Left ventricle myocardium superior (tissue), 1 donor: ENCODE results near the gene OPCML. TPM values are rescaled to one million over a fixed set of nuclear protein-coding genes. Genes with fewer than 3 reads are reported as not detected.

Experiments used
- ATAC-seq: fragments of 200-7000 bp; cut with Tn5 transposase; one replicate; pipeline ENCODE4 v1.9.1; 2020; ENCODE audit warnings: mild to moderate bottlenecking, moderate library complexity
- DNase-seq: peaks from one replicate; pipeline ENCODE4 v3.0.0-alpha.2; 2020
- intact Hi-C: fragments of 100-400 bp; cut with micrococcal nuclease; formaldehyde crosslinking; loops from one replicate; pipeline ENCODE4 v1.11.0; 2022
- total RNA-seq: library from RNA; stranded (reverse); fragmentation: NEBNext Ultra II Directional; extraction: Animal tissue kit (Norgen Biotek cat#: 25700); gene quantifications from one replicate; pipeline ENCODE4 v1.2.1, GENCODE V29; 2021
- donor health status: DM: no; HTN: yes; CAD: no; lungs with severe emphysema.

OPCML gene
- total RNA-seq, 1 donor from 2014 or later: 0.37 TPM

DNA sequence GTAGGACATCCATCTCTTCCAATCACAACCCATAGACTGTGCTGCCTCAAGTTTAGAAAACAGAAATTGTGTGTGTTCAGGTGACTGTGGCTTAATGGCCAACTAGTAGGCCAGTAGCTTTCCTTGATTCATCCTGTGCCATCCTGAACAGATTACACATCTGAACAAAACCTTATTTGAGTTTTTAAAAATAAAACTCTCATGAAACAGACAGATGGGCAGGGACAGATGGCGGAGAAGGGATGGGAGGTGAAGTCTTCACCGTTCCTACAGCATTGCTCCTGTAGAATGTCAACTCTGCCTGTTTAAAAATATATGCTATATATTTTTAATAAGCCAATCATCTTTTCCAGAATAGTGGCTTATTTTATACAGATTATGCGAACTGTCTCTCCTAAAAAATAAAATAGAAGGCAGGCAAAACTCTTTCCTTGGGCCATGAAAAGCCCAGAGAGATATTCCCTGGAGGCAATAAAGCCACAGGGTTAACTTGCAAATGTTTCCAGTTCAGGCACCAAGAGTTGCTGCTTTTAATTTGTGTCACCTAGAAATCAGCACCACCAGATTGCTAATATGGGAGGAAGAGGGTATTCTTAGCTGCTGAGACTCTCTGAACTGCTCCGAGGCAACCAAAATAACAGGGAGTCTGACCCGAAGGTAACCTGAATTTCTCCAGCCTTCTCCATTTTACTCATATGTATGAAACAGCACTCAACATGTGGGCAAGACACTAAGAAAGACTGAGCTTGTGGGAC is 861.2 kb downstream of the OPCML start:
- intact Hi-C loops: no loop called here
- ATAC-seq: no peak
- no peak for DNase-seq

DNA sequence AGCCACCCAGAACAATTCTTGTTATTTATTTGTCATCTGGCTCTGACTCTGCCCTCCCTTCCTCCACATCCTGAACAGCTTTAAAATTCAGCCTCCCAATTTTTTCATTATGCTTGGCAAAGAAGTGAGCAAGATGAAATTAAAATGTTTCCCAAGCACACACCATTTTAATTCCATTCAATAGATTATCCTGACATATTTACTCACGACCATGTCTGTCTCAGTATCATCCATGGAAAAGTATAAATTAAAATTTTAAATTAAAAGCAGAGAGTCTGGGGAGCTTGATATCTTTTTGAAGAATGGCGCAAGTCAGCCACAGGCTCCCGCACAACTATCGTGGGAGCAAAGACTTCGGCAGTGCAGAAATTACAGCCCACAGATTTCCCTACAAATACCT is 862.4 kb downstream of the OPCML start:
- no peak for DNase-seq
- ATAC-seq: no peak
- intact Hi-C loops: no loop called here

DNA sequence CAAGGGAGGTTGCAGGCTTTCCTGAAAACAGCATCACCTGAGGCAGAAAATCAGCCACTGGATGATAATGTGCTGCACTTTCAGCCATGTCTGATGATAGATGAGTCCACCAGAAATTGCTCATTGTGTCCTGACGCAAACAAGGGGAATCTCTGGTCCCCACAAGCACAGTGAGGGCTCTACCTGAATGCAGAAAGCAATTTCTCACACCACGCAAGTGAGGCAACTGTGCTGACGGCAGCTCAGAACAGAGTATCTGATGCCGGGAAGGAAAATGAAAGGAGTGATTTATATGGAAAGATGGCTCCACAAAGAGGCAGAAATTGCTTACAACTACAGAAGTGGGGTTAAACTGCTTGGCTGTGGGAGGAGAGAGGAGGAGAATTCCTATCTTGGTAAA is 867.1 kb downstream of the OPCML start:
- DNase-seq (no peak), ATAC-seq (no peak)
- intact Hi-C loops: no loop called here

DNA sequence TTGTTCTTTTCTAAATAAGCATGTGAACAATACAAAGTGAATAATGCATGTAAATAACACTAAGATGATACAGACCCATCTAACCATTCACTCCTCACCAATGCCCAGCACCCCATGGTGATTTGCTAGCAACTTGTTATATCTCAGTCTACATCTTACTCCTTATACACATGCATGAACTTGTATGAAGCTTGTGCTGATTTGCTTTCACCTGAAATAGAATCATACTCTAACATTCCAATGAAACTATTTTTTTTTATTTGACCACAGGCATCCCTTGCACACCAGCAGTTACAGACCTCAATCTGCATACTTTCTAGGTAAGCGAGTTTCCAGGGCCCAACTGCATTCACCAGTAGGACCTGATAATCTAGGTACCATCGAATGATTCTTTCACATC is 873.6 kb downstream of the OPCML start:
- no peak for ATAC-seq
- DNase-seq: no peak
- intact Hi-C loops: no loop called here

DNA sequence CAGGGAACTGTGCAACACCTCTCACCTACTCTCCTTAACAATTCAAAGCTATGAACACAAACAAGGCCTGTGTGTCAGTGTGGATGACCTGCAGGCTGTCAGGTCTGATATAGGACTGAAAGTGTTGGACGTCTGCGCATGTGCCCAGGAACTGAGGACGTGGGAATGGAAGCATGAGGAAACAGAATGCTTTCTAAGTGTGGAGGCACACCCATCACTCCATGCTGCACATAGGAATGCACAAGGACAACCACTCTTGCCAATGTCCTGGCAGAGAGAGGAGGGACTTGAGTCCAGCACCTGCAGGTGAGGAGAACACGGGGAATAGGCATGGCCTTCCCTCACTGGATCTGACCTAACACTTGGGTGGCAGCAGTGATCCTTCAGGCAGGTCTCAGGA is 874.3 kb downstream of the OPCML start:
- intact Hi-C loops: no loop called here
- ATAC-seq (no peak), DNase-seq (no peak)

DNA sequence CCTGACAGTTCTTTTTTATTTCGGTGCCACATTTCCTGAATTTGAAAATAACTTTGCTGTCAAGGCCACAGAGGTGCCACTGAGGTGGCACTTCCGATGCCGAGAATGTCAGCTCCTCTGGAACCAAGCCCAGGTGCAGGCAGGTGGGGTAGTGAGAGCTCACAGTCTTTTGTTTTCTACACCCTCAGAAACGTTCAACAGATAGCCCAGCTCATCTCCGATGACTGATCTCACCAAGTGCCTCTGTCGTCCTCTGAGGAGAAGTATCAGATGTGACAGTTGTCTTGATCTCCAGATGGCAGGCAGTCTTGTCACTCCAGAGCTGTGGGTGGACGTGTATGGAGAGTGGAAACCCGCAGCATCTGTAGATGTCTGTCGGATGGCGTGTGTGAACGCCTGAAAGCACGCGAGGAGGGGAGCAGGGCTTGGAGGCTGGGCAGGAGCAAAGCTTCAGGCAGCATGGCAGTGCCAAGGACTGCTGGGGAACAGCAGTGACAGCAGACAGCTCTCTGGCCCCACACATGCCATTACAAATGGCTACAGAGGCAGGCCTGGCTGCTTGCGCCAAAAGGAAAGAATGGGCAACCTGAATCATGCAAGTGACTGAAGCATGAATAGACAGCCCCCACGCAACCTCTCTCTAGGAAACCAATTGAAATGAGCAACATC is 877.0 kb downstream of the OPCML start:
- ATAC-seq (no peak), DNase-seq (no peak)
- intact Hi-C loops: no loop called here

DNA sequence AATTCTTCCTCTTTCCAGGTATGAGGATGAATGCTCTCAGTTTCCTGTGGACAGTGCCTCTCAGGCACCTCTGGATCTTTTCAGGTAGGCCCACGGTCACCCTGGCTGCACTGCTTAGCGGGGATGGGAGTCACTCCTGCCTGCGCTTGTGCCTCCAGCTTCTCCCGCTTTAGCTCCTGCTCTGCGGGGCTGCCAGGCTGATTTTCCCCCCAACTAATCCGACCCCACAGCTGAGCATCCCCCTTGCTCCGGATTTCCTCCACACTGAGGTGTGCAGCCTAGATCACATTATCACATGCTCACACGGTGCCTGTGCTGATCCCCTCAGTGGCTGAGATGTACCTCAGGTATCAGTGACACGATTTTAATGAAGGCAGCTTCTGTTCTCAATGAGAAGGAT is 879.1 kb downstream of the OPCML start:
- intact Hi-C loops: no loop called here
- DNase-seq (no peak), ATAC-seq (no peak)

DNA sequence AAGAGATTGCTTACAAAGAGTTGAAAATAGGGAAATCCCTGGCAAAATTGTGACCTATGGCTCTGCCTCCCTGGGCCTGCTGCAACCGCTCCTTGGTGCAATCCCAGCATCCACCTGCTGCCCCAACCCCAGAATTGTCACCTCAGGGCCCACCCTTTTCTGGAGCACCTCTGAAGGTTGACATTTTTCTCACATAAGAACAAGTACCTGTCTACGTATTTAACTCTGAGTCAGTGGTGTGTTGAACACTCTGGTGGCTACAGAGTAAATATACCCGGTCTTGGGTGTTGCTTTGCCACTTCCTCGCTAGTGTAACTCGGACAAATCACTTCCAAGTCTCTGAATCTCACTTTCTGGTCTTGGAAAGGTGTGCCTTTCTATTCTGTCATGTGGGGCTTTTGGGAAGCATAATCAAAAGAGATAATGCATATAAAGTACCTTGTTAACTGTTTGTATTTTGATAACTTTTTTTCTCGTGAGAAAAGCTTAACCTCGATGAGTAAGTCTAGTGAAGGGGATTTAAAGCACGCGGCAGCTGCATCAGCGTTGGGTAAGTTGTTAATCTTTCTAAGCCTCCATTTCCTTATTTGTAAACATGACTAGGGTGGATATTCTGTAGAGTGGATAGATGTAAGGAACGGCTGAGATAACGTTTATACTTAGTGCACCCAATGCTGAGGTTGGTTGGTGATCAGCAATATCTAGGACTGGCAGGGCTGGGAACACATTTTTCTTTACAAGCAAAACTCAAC is 881.2 kb downstream of the OPCML start:
- ATAC-seq (no peak), DNase-seq (no peak)
- intact Hi-C loops: no loop called here

DNA sequence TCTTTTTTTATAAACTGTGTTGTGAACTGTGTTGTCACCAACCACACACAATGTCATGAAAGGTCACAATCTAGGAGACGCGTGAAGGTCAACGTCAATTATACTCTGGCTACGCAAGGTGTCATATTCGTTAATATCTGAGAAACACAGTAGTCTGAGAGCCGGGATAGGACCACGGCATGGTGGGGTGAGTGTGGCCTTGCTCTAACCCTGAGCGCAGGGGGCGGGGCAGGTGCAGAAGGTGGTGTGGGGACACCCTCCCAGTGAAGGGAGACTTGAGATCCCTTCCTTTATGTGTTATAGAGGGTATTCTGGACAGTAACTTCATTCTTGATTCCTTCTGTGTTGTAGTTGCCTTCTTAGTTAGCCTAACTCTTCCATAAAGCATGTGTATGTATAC is 883.0 kb downstream of the OPCML start:
- ATAC-seq: no peak
- intact Hi-C loops: no loop called here

DNA sequence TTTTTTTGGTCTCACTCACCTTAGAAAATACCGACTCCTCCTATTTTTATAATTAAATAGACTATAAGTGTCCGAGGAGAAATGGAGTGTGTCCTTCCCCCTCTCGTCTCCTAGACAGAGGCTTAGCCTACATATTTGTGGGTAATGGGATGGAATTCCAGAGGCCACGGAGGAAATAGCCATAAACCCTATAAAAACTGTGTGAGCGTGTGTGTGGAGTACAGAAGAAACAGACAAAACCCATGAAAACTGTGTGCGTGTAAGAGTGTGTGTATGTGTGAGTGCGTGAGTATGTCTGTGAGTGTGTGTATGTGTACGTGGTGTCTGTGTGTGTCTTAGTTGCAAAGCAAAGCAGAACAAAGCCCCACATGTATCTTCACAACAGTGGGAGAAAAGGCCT is 883.5 kb downstream of the OPCML start:
- intact Hi-C loops: no loop called here
- DNase-seq (no peak), ATAC-seq (no peak)

More for the DNA sequence above, 883.0 kb downstream of the OPCML start:
- no peak for DNase-seq

DNA sequence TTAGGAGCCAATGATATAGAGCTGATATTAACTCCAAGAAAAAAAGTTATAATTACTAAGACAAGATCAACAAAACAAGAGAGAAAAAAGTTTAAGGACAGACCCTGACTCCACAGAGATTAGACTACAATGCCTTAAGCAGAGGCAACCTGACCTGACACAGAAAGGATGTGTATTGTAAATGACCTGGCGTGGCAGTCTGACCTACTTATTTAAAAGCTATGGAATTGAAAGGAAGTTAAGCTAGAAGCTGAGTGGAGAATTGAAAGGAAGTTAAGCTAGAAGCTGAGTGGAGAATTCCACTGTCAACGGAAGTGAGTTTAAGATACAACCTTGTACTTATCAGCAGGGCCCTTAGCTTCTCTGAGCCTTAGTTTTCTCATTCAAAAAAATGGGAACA is 885.4 kb downstream of the OPCML start:
- ATAC-seq (no peak), DNase-seq (no peak)
- intact Hi-C loops: no loop called here

DNA sequence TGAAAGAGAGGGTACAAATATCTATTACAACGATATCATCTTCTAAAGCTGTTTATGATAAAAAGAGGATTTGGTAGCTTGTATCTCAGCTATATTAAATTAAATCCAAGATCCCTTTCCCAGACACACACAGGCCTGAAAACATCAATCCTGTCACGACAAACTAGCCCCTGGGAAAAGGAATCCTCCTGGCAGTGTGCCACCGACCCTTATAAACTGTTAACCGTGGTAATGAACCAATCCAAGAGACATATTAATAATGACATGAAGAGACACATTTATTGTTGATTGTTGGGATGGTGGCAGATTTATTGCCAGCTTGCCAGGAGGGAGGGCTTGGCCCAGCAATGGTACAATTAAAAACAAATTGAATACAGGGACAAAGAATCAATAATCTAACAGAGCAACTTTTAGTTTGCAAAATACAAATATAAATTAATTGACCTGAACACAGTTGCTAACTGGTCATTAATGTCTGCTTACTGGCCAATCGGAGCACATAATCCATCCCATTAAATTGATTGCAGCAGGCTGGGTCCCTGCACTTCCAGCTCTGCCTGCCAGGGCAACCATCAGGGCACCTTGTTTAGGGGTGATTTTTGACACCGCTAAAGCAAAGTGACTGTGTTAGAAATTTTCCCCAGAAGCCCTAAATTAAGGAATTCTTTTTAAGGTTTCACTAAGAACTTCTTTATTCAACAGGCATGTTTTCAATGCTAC is 887.6 kb downstream of the OPCML start:
- no peak for DNase-seq
- no peak for ATAC-seq
- intact Hi-C loops: no loop called here

DNA sequence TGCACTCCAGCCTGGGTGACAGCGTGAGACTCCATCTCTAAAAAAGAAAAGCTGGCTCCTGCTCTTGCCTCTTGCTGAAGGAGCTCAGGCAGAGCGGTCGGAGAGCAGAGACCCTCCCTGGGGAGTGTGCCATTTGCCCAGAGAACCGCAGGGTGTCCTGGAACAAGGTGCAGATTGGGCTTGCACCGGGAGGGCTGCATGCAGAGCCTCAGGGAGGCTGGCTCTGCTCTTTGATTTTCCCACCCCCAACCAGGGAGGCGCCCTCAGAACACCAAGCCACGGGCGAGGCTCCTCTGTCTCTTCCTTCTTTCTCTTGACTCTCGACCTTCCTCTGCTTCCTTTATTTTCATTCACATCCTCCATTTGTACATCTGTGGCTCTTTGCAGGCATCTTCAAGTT is 889.1 kb downstream of the OPCML start:
- intact Hi-C loops: no loop called here
- no peak for ATAC-seq
- no peak for DNase-seq

DNA sequence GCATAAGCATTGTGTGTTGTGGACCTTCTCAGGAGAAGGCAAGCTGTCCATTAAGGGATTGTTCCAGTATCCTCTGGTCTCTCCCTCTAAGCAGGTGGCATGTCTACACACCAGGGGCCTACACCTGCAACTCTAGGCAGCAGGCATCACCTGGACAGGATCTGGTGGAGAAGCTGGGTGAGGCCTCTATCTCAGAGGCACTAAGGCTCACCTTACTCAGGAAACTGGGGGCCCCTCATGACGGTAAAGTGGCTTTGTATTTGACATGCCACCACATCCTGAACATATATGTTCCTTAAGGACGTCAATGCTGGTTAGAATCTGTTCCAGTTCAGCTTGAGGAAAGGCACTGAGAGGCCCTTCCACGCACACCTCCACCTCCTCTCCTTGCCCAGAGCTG is 891.3 kb downstream of the OPCML start:
- DNase-seq (no peak), ATAC-seq (no peak)
- intact Hi-C loops: no loop called here

DNA sequence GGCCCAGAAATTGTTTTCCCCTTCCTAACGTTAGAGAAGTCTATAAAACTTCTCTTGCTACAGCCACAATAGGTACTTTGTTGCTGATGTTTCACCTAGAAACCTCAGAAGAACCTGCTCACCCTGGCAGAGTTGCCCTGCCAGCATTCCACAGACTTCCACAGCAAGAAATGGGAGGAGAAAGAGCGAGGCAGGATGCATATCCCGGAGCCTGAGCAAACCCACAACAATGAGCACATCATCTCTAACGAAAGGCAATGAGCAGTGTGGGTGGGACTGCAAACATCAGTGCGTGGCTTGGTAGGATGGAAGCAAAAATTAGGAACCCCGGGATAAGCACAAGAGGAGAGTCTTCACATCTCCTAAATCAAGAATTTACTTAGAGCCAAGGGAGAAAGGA is 892.3 kb downstream of the OPCML start:
- intact Hi-C loops: no loop called here
- no peak for ATAC-seq
- DNase-seq: no peak

DNA sequence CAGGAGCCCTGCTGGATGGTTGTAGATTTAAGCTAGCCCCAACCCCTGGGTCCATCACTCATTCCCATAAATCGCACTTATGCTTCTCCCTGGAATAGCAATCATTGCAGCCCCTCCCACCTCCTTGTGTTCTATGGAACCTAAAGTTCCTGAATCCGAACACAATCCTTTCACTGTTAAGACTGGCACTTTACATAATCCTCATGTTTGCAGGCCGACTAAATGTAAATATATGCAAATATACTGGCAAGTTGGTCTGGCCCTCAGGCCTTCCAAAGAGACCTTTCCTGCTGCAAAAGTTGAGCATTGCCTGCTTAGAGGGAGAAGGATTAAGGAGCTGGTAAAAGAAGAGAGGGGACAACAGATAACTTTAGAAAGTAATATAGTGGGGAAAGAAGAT is 892.9 kb downstream of the OPCML start:
- intact Hi-C loops: no loop called here
- ATAC-seq (no peak), DNase-seq (no peak)

DNA sequence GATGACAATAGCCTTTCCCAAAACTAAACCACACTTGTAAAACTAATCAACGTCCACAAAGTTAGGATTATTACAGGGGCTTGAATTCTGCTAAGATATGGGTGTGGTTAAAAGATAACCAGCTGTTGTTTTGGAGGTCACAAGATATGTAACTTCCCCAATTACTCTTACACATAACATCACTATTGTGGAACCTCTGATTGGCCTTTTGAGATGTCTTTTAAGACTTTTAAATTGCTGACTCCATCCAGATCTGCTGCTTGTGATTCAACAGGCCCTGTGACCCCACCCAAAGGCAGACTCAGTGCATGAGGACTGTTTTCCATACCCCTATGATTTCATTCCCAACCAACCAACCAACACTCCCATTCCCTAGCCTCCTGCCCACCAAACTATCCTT is 893.9 kb downstream of the OPCML start:
- DNase-seq: no peak
- intact Hi-C loops: no loop called here
- no peak for ATAC-seq

DNA sequence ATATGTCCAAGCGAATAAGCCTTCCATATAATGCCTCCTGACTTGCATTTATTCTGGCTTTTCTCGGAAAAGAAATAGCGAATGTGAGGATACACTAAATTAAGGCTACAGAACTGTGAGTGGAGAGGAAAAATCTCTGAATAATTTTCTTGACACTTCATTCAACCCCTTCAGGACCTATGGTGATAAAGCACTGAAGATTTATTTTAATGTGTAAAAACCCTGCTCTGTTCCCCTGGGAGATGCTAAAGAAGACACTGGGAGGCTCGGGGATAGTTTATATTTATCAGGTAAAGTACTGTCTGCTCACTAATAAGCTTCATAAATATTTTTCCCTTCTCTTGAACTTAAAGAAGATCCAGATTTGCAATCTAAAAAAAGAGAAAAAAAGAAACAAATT is 895.8 kb downstream of the OPCML start:
- no peak for ATAC-seq
- no peak for DNase-seq
- intact Hi-C loops: no loop called here

DNA sequence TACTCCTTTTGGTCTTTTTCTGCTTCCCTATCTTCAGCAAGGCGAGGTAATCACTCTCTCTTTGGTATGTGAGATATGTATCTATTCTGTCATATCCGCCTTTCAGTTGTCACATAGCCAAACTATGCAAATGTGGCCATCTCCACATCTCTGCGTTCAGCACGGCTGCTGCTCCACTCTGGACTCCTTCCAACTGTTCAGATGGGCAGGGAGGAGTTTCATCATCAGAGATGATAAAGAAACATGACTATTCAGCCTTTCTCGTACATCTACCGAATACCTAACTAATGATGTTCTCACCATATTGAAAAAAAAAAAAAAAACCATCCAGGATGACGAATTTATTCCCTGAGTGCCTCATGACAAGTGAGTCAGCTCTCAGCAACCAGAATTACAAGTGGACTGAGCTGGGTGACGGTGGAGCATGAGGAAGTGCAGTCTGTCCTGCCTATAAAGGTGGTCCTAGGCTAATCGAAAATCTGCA is 899.6 kb downstream of the OPCML start:
- intact Hi-C loops: no loop called here
- ATAC-seq (no peak), DNase-seq (no peak)

DNA sequence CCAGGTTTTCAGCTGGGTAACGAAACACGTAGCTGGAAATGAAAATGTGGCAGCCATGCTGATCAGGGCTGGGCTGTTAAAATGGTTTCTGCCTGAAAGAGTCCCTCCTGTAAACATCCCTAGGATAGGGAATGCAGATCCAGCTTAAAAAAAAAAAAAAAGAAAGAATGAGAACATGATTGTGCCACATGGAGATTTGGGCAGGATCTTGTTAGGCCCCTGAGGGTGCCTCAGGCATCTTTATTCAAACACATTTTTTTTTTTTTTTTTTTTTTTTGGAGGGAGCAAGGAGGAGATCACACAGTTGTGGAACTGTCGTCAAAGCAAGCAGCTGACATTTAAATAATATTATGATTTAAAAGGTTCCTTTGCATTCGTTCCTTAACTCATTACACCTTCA is 900.3 kb downstream of the OPCML start:
- intact Hi-C loops: no loop called here
- DNase-seq: no peak
- ATAC-seq: no peak
